Activated T-helper 1 cell treated with anti-CD3 and anti-CD28 coated beads, Interleukin-12 subunit alpha, Interleukin-12 subunit beta, Interleukin-2, Interleukin-4 antibody, amounts not matched to agents 30 ng/mL and 10 ng/mL and 1 ng/mL, durations not matched to agents 14 hours and 24 hours and 36 hours (primary cell): Measurements from ENCODE around the gene NIPAL3. TPM values are rescaled to one million over a fixed set of nuclear protein-coding genes. Genes with fewer than 3 reads are reported as not detected.

ENCODE experiments used
- DNase-seq: peaks from one replicate; pipeline ENCODE4 v3.0.0; 2021; ENCODE audit warnings: low spot score
- H3K27ac Mint-ChIP-seq: one replicate; pipeline ENCODE4 v1.8.0; 2021; ENCODE audit warnings: mild to moderate bottlenecking, mixed read lengths
- H3K27me3 Mint-ChIP-seq: one replicate; pipeline ENCODE4 v1.8.0; 2022; ENCODE audit warnings: mild to moderate bottlenecking, moderate library complexity, mixed read lengths; ENCODE audit not compliant: insufficient read depth
- H3K36me3 Mint-ChIP-seq: one replicate; pipeline ENCODE4 v1.8.0; 2021; ENCODE audit warnings: low read depth, mixed read lengths
- H3K4me1 Mint-ChIP-seq: one replicate; pipeline ENCODE4 v1.8.0; 2021; ENCODE audit warnings: low read depth, mixed read lengths
- H3K4me3 Mint-ChIP-seq: one replicate; pipeline ENCODE4 v1.8.0; 2021; ENCODE audit warnings: mild to moderate bottlenecking, moderate library complexity, mixed read lengths
- H3K9me3 Mint-ChIP-seq: one replicate; pipeline ENCODE4 v1.8.0; 2021; ENCODE audit warnings: mixed read lengths
- intact Hi-C: fragments of 100-400 bp; cut with micrococcal nuclease; formaldehyde crosslinking; loops from one replicate; pipeline ENCODE4 v1.15.1; 2024
- total RNA-seq: library from RNA; stranded (reverse); gene quantifications from 2 replicates; pipeline ENCODE4 v1.2.3, GENCODE V29; 2022

Gene NIPAL3
- total RNA-seq, 1 donor from 2014 or later = 23.5 TPM

DNA sequence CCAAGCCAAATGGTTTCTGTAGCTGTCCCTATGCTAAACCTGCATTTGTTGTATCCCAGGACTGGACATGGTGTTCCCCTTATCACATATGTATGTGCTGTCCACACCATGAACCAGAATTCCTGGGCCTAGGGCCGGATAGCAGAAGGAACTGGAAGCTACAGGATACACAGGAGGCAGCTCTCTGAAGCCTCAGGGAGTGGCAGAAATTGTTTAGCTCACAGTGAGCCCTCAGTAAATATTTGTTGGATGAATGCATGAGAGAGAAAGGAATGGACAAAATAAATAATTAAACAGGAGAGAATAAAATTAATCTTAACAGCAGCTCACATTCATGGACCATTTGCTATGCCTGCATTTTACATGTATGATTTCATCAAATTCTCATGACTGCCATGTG is 2.1 kb downstream of the NIPAL3 start:
- intact Hi-C loops = loop anchor here (10.0 kb wide), 2 partner anchors 327 to 443 kb away; partner anchors contain the start of gene CLIC4
- no peak for DNase-seq
- H3K36me3 Mint-ChIP-seq = peaks cover 24% of the 10 kb centered on the region
- H3K9me3 Mint-ChIP-seq = no peaks in the 10 kb centered on the region
- peak overlapping the region; percentile 97 for H3K4me3 Mint-ChIP-seq
- H3K4me1 Mint-ChIP-seq = peaks cover 47% of the 10 kb centered on the region
- H3K27me3 Mint-ChIP-seq = no peaks in the 10 kb centered on the region
- no peak overlapping the region for H3K27ac Mint-ChIP-seq

DNA sequence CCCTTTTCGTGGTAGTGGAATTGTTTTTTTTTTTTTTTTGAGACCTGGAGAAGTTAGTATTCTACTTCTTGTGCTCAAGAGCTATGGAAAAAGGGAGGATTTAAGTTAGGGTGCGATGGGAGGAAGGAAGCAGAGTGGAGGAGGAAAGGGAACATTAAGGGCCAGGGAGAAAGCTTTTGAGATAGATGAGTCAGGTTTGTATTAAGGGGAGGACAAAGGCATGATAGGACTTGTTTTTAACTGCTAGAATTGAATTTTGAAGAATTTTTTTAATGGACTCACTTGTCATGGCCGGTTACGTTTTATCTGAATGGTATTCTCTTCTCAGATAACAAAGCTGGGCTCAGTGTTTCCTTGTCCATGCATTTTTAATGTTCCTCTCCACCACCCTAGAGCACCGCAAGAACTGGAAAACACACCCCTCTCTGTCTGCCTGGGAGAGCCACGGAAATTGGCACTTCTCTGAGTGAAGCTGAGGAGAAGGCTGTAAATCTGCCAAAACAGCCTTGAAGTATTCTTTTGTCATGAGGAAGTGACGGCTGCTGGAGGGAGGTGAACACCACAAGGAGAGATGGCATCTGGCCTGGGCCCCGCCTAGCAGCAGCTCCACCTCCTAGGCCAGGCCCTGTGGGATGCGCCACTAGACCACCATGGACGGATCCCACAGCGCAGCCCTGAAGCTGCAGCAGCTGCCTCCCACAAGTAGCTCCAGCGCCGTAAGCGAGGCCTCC is 3.5 kb downstream of the NIPAL3 start:
- Mint-ChIP-seq H3K9me3 (no peaks in the 10 kb centered on the region), H3K4me1 (peaks cover 57% of the 10 kb centered on the region), H3K4me3 (no peak overlapping the region), H3K27ac (peak overlapping the region; percentile 10), H3K36me3 (peaks cover 35% of the 10 kb centered on the region), H3K27me3 (no peaks in the 10 kb centered on the region)
- no peak for DNase-seq
- intact Hi-C loops = loop anchor here (10.0 kb wide), 2 partner anchors 326 to 444 kb away; partner anchors contain the start of gene CLIC4

DNA sequence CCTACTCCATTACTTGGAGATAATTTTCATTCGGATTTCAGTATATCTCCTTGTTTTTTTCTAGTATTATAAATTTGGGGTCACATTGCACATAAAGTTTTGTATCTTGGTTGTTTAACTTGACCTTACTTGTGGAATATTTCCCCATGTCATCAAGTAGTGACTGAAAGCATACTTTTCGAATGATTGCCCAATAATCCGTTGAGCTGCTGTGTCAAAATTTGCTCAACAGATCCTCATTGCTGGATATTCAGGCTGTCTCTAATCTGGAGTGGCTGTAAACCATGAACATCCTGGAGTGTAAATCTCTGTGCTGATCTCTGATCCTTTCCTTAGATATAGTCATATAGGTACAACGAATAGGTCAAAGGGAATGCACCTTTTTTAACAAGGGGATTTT is 4.9 kb downstream of the NIPAL3 start:
- Mint-ChIP-seq H3K36me3 (peaks cover 41% of the 10 kb centered on the region), H3K27me3 (no peaks in the 10 kb centered on the region), H3K9me3 (no peaks in the 10 kb centered on the region), H3K27ac (no peak overlapping the region), H3K4me1 (peaks cover 54% of the 10 kb centered on the region), H3K4me3 (no peak overlapping the region)
- intact Hi-C loops = no loop called here
- DNase-seq = no peak

DNA sequence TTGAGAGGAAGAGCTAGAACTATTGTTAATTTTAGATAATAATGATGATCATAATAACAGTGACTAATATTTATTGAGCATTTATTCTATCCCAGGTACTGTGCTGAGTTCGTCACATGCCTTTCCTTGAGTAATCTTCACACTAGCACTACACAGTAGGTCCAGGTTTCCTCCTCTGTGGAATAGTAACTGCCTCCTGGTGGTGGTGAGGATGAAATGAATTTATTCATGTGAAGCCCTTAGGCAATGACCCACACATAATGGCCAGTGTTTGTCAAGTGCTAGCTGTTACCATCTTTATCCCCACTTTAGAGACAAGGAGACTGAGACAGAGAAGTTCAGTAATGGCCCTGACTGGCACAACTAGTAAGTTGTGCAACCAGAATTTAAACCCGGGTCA is 5.9 kb downstream of the NIPAL3 start:
- Mint-ChIP-seq H3K36me3 (peaks cover 43% of the 10 kb centered on the region), H3K9me3 (no peaks in the 10 kb centered on the region), H3K27me3 (no peaks in the 10 kb centered on the region), H3K27ac (no peak overlapping the region), H3K4me1 (peaks cover 47% of the 10 kb centered on the region), H3K4me3 (no peak overlapping the region)
- intact Hi-C loops = no loop called here
- DNase-seq = no peak

DNA sequence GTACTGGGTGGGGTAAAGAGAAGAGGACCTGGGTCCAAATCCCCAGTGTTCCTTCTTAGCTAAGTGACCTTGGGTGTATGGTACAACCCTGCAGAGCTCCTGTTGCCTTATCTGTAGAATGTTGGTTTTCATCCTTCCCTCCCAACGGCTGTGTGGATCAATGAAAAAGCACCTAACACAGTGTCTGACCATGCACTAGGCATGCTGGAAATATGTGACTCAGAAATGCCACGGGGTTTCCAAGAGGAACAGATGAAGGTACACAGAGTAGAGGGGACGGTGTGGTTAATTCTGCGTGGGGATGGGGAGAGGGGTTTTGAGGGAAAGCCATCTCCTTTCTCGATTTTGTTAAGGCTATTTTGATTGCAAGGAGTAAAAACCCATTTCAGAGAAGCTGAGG is 8.6 kb downstream of the NIPAL3 start:
- DNase-seq = no peak
- H3K27me3 Mint-ChIP-seq = no peaks in the 10 kb centered on the region
- peaks cover 29% of the 10 kb centered on the region for H3K4me1 Mint-ChIP-seq
- intact Hi-C loops = no loop called here
- no peak overlapping the region for H3K4me3 Mint-ChIP-seq
- peaks cover 47% of the 10 kb centered on the region for H3K36me3 Mint-ChIP-seq
- H3K27ac Mint-ChIP-seq = peak overlapping the region; percentile 24
- H3K9me3 Mint-ChIP-seq = no peaks in the 10 kb centered on the region

DNA sequence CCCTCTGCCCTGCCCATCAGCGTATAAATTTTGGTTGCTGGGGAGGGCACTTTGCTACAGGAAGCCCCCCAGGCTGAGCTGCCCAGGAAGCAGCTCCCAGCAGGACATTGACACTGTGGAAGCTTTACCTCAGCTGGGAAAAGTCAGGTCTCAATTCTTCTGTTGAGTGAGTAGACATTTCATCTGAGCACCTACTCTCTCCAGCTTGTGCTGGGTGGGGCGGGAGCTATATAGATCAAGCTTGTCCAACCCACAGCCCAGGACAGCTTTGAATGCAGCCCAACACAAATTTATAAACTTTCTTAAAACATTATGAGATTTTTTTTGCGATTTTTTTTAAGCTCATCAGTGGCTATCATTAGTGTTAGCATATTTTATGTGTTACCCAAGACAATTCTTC is 9.4 kb downstream of the NIPAL3 start:
- intact Hi-C loops = no loop called here
- Mint-ChIP-seq H3K27ac (no peak overlapping the region), H3K27me3 (no peaks in the 10 kb centered on the region), H3K4me1 (peaks cover 25% of the 10 kb centered on the region), H3K36me3 (peaks cover 43% of the 10 kb centered on the region), H3K4me3 (no peak overlapping the region), H3K9me3 (no peaks in the 10 kb centered on the region)
- no peak for DNase-seq

DNA sequence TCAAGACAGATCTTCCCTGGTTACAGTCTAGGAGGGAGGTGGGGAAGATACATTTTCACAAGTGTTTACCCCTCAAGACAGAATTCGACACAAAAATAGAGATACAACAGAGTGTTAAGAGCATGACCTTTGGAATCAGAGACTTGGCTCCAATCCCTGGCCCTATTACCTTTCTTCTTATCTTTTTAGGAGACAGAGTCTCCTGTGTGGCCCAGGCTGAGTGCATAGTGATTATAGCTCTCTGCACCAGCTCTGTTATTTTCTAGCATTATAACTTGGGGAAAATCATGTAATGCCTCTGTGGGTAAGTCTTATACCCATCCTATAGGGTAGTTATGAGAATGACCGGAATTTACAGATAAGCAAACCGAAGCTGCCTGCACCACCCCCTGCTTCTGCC is 9.8 kb downstream of the NIPAL3 start:
- H3K27ac Mint-ChIP-seq = no peak overlapping the region

DNA sequence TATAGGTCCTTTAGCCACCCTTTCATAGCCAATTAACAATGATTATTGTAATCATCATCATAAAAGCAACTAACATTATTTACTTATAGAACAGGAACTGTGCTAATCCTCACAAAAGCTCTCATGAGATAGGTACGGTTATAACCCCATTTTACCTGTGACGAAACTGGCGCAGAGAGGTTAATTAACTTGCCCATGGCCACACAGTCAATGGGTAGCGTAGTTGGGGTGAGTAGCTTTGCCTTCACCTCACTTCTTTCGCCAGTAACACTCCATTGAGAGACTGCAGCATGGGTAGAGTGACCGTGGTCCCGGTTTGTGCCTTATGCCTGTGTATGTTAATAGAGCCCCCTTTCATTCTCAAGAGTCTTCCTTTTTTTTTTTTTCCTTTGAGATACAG is 10.3 kb downstream of the NIPAL3 start:
- no peak for DNase-seq
- no peak overlapping the region for H3K27ac Mint-ChIP-seq
- intact Hi-C loops = no loop called here
- no peaks in the 10 kb centered on the region for H3K27me3 Mint-ChIP-seq
- no peak overlapping the region for H3K4me3 Mint-ChIP-seq
- no peaks in the 10 kb centered on the region for H3K9me3 Mint-ChIP-seq
- peaks cover 43% of the 10 kb centered on the region for H3K36me3 Mint-ChIP-seq
- peaks cover 25% of the 10 kb centered on the region for H3K4me1 Mint-ChIP-seq

More for the DNA sequence above, 9.8 kb downstream of the NIPAL3 start:
- no peaks in the 10 kb centered on the region for H3K9me3 Mint-ChIP-seq
- no peaks in the 10 kb centered on the region for H3K27me3 Mint-ChIP-seq
- H3K4me1 Mint-ChIP-seq = peaks cover 25% of the 10 kb centered on the region
- DNase-seq = no peak
- intact Hi-C loops = no loop called here
- peaks cover 42% of the 10 kb centered on the region for H3K36me3 Mint-ChIP-seq
- H3K4me3 Mint-ChIP-seq = no peak overlapping the region

DNA sequence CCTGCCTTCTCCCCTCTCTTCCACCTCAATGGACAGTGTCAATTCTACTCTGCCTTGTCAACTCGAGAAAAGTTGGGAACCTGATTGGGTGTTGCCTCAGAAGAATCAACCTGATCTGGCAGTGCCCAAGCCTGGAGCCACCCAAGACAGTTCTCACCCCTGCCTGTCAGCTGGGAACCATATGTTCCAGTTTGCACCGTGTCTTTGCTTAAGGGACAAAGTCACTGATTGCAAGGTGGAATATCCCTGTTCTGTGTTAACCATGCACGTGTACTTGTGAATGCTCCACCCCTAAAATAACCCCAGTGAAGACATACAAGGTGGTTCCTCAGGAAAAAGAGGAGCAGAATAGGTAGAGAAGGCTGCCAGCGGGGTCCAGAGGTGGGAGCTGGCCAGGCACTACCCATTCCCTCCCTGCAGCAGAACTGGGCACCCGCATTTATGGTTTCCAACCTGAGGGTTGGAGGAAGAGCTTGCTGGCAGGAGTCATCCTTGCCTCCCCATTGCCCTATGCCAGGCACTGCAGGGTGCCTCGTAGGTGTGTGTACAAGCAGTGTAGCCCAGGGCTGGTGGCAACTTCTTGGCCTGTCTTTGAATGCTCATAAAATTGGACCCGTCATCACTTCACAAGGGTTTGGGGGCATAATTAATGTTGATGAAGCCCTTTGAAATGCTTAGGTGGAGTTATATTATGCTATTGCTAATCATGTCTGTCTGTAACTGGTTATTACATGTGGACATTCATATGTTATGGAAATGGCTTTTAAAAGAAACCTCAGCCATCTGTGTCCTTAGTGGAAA is 11.3 kb downstream of the NIPAL3 start:
- no peak overlapping the region for H3K27ac Mint-ChIP-seq
- no peak for DNase-seq
- no peak overlapping the region for H3K4me3 Mint-ChIP-seq
- intact Hi-C loops = no loop called here
- H3K27me3 Mint-ChIP-seq = no peaks in the 10 kb centered on the region
- H3K9me3 Mint-ChIP-seq = no peaks in the 10 kb centered on the region
- peaks cover 43% of the 10 kb centered on the region for H3K36me3 Mint-ChIP-seq
- peaks cover 25% of the 10 kb centered on the region for H3K4me1 Mint-ChIP-seq

DNA sequence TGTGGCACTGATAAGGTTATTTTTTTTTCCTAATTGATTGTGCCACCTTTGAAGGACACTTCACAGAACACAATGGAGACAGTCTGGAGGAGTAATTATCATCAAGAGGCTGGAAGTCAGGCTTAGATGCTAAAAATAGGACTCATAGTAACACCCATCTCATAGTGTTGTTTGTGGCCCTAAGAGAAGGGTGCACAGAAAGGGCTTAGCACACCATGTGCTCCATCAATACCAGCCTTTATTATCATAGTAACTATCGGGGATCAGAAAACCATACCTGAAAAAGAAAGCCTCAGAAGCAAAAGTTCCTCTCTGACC is 11.9 kb downstream of the NIPAL3 start:
- intact Hi-C loops = no loop called here
- Mint-ChIP-seq H3K36me3 (peaks cover 37% of the 10 kb centered on the region), H3K4me1 (peaks cover 21% of the 10 kb centered on the region), H3K4me3 (no peak overlapping the region), H3K27me3 (no peaks in the 10 kb centered on the region), H3K9me3 (no peaks in the 10 kb centered on the region), H3K27ac (no peak overlapping the region)
- no peak for DNase-seq

DNA sequence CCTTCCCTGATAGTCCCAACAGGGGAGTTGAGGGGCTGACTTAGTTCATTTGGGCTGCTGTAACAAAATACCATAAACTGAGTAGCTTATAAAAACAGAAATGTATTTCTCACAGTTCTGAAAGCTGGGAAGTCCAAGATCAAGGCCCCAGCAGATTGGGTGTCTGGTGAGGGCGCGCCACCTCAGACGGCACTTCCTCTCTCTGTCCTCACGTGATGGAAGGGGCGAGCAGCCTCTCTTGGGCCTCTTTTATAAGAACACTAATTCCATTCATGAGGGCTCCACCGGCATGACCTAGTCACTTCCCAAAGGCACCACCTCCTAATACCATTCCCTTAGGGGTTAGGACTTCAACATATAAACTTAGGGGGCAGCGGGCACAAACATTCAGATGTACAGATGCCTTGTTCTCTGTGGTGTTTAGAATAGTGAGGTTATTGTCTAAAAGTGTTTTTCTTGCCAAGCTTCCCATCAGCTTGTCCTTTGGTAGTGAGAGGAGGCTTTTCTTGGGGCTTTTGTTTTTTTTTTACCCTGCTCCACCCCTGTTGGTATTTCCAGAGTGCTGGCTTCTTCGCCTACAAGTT is 20.3 kb downstream of the NIPAL3 start:
- Mint-ChIP-seq H3K9me3 (no peaks in the 10 kb centered on the region), H3K4me3 (no peak overlapping the region), H3K36me3 (peaks cover 17% of the 10 kb centered on the region), H3K4me1 (no peaks in the 10 kb centered on the region), H3K27me3 (no peaks in the 10 kb centered on the region), H3K27ac (no peak overlapping the region)
- intact Hi-C loops = no loop called here
- DNase-seq = no peak

DNA sequence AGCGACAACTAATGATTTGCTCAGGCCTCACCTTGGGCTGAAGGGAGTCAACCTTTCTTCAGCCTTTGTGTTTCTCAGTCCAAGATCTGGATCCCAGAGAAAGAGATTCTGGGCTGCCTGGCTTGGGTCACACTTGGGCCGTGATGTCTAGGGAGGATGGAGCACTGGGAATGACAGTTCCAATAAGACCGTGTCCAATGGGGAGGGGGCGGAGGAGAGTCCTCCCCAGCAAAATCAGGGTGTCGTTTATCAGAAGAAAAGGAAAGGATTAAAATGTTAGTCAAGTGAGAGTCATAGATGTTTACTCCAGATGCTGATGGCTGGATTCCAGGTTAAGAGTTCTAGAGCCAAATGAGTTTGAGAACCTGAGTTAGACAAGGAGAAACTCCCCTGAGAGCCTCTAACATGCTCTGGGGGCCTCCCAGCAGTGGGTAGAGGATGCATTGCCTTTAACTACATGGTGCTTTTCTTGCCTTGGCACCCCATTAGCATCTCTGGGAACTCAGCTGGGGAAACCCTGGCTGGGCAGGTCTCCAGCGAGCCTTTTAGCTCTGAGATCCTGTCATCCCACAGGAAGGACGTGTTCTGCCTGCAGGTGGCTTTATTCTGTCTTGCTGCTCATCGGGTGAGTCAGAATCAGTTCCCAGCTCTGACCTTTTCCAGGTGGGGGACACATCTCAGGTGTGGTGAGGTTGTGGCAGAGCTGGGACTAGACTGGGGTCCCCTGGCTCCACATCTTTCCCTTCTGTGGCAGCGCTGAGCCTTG is 22.2 kb downstream of the NIPAL3 start:
- Mint-ChIP-seq H3K36me3 (peaks cover 18% of the 10 kb centered on the region), H3K9me3 (no peaks in the 10 kb centered on the region), H3K4me3 (no peak overlapping the region), H3K4me1 (no peaks in the 10 kb centered on the region), H3K27ac (no peak overlapping the region), H3K27me3 (no peaks in the 10 kb centered on the region)
- intact Hi-C loops = no loop called here
- no peak for DNase-seq
